Activated CD4-positive, alpha-beta memory T cell treated with anti-CD3 and anti-CD28 coated beads for 36 hours (primary cell): Measurements from ENCODE around the gene VDAC1. TPM values are rescaled to one million over a fixed set of nuclear protein-coding genes. Genes with fewer than 3 reads are reported as not detected.
A peak's percentile ranks its signal among the peaks of the same experiment; 100 is the strongest.
"Not testable (repeated sequence)": the region's sequence is repeated elsewhere in the genome, so short reads cannot be mapped to it uniquely, and the experiment has no call there.

Experiments
- CTCF ChIA-PET: fragments of 350-600 bp; sonication (Branson Sonifier 250); formaldehyde crosslinking; loops from one replicate; lab custom pipeline; 2021; ENCODE audit warnings: antibody characterized with exemption, inconsistent platforms; lab: Charles Lee
- POLR2A ChIA-PET: fragments of 350-600 bp; sonication (Branson Sonifier 250); formaldehyde crosslinking; loops from one replicate; lab custom pipeline; 2021; ENCODE audit warnings: antibody characterized with exemption; lab: Charles Lee
- DNase-seq: peaks from one replicate; pipeline ENCODE4 v3.0.0-alpha.2; 2020
- H3K27ac Mint-ChIP-seq: one replicate; pipeline ENCODE4 v1.8.0; 2021; ENCODE audit warnings: mixed read lengths
- H3K27me3 Mint-ChIP-seq: one replicate; pipeline ENCODE4 v1.8.0; 2021; ENCODE audit warnings: mixed read lengths
- H3K36me3 Mint-ChIP-seq: one replicate; pipeline ENCODE4 v1.8.0; 2021; ENCODE audit warnings: mixed read lengths
- H3K4me1 Mint-ChIP-seq: one replicate; pipeline ENCODE4 v1.8.0; 2021; ENCODE audit warnings: low read depth, mixed read lengths
- H3K4me3 Mint-ChIP-seq: one replicate; pipeline ENCODE4 v1.8.0; 2021; ENCODE audit warnings: mild to moderate bottlenecking, mixed read lengths
- H3K9me3 Mint-ChIP-seq: one replicate; pipeline ENCODE4 v1.8.0; 2021; ENCODE audit warnings: mixed read lengths
- intact Hi-C: fragments of 100-400 bp; cut with micrococcal nuclease; formaldehyde crosslinking; loops from one replicate; pipeline ENCODE4 v1.15.1; 2023
- total RNA-seq, 2 experiments: library from RNA; stranded (reverse); gene quantifications; one replicate each; pipeline ENCODE4 v1.2.3, GENCODE V29; 2021

VDAC1 gene
- total RNA-seq, 2 experiments from 2014 or later = 407 to 416 TPM

GRCh38 chr5:134041570-134042411 lies 37.0 kb upstream of the VDAC1 start:
- Mint-ChIP-seq H3K9me3 (no peaks in the 10 kb centered on the region), H3K36me3 (no peaks in the 10 kb centered on the region), H3K27me3 (no peaks in the 10 kb centered on the region), H3K27ac (no peak overlapping the region), H3K4me1 (peaks cover 39% of the 10 kb centered on the region), H3K4me3 (no peak overlapping the region)
- no peak for DNase-seq
- ChIA-PET POLR2A (interaction anchor here (0.6 to 1.3 kb wide), 3 partner anchors 8 to 58 kb away, joined by 3 to 4 read pairs (median 3); no protein-coding TSS in a partner anchor), CTCF (interaction anchor here (1.1 to 17.9 kb wide), 8 partner anchors 13 to 185 kb away, joined by 3 to 981 read pairs (median 47); partner anchors contain the start of gene PPP2CA)
- intact Hi-C loops = no loop called here

- POLR2A ChIA-PET = no interaction called here
- no peak for DNase-seq
- H3K36me3 Mint-ChIP-seq = no peaks in the 10 kb centered on the region
- peaks cover 27% of the 10 kb centered on the region for H3K4me1 Mint-ChIP-seq
- CTCF ChIA-PET = interaction anchor here (0.7 to 17.9 kb wide), 4 partner anchors 9 to 103 kb away, joined by 3 to 981 read pairs (median 3); no protein-coding TSS in a partner anchor
- H3K27me3 Mint-ChIP-seq = no peaks in the 10 kb centered on the region
- no peak overlapping the region for H3K4me3 Mint-ChIP-seq
- H3K27ac Mint-ChIP-seq = no peak overlapping the region
- intact Hi-C loops = loop anchor here (2.0 to 5.0 kb wide), 4 partner anchors 33 to 249 kb away; partner anchors contain the start of gene VDAC1
- no peaks in the 10 kb centered on the region for H3K9me3 Mint-ChIP-seq
Measured at GRCh38 chr5:134038138-134038537, 33.4 kb upstream of the VDAC1 start.

DNA sequence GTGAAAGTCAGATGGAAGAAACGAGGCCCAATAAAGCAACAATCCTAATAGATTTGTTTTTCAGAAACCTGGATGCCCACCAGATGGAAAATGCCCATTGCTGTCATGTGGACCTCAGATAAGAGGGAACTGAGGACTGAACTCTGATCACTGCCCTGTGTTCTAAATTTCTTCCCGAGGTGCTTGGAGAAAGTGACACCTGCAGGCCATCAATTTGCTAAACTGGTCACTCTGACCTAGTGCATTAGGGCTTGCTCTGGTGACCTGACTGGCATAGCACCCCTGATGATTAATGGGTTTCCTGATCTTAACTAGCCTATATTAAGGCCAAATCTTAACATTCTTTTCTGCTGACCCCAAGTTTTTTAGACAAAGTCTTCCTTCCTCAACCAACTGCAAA lies 32.4 kb upstream of the VDAC1 start:
- H3K4me1 Mint-ChIP-seq = peaks cover 24% of the 10 kb centered on the region
- ChIA-PET CTCF (interaction anchor here (1.1 to 17.9 kb wide), 4 partner anchors 11 to 104 kb away, joined by 3 to 981 read pairs (median 3); no protein-coding TSS in a partner anchor), POLR2A (no interaction called here)
- no peaks in the 10 kb centered on the region for H3K36me3 Mint-ChIP-seq
- no peak for DNase-seq
- intact Hi-C loops = loop anchor here (5.0 kb wide), 1 partner anchor 250 kb away; no protein-coding TSS in a partner anchor
- H3K27me3 Mint-ChIP-seq = no peaks in the 10 kb centered on the region
- no peaks in the 10 kb centered on the region for H3K9me3 Mint-ChIP-seq
- H3K27ac Mint-ChIP-seq = no peak overlapping the region
- no peak overlapping the region for H3K4me3 Mint-ChIP-seq

- DNase-seq = no peak
- Mint-ChIP-seq H3K4me3 (no peak overlapping the region), H3K4me1 (peaks cover 3% of the 10 kb centered on the region), H3K9me3 (no peaks in the 10 kb centered on the region), H3K27ac (no peak overlapping the region), H3K27me3 (no peaks in the 10 kb centered on the region), H3K36me3 (no peaks in the 10 kb centered on the region)
- ChIA-PET CTCF (interaction anchor here (17.9 kb wide), 1 partner anchor 106 kb away, joined by 981 read pairs; no protein-coding TSS in a partner anchor), POLR2A (interaction anchor here (0.6 to 1.1 kb wide), 4 partner anchors 8 to 95 kb away, joined by 3 read pairs; partner anchors contain the start of gene VDAC1)
- intact Hi-C loops = no loop called here
Measured at GRCh38 chr5:134034326-134034725, 29.6 kb upstream of the VDAC1 start.

DNA sequence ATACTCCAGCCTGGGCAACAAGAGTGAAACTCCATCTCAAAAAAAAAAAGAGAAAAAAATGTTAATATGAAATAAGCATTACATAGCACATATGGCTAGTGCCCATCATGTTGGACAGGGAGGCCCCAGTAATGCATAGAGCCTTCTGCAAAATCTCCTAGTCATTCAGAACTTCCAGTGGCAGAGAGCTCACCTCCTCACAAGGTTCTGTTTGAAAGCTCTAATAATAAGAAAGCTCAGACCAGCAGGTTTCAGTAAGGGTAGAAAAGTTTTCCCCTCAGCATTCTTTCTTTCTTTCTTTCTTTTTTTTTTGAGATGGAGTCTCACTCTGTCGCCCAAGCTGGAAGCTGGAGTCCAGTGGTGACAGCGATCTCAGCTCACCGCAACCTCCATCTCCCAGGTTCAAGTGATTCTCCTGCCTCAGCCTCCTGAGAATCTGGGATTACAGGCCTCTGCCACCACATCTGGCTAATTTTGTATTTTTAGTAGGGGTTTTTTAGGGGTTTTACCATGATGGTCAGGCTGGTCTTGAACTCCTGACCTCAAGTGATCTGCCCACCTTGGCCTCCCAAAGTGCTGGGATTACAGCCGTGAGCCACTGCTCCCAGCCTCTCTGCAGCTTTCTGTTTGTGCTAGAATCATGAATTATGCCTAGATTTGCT lies 25.7 kb upstream of the VDAC1 start:
- DNase-seq, intact Hi-C loops, H3K4me1 Mint-ChIP-seq, H3K4me3 Mint-ChIP-seq, H3K36me3 Mint-ChIP-seq, H3K27me3 Mint-ChIP-seq, H3K27ac Mint-ChIP-seq, POLR2A ChIA-PET, H3K9me3 Mint-ChIP-seq: not testable (repeated sequence)
- CTCF ChIA-PET = interaction anchor here (8.7 to 17.9 kb wide), 2 partner anchors 10 to 110 kb away, joined by 60 to 981 read pairs; no protein-coding TSS in a partner anchor

GRCh38 chr5:134029156-134029555 lies 24.4 kb upstream of the VDAC1 start:
- POLR2A ChIA-PET = no interaction called here
- Mint-ChIP-seq H3K4me1 (no peaks in the 10 kb centered on the region), H3K27ac (no peak overlapping the region), H3K9me3 (no peaks in the 10 kb centered on the region), H3K27me3 (no peaks in the 10 kb centered on the region), H3K36me3 (no peaks in the 10 kb centered on the region), H3K4me3 (no peak overlapping the region)
- DNase-seq = no peak
- intact Hi-C loops = no loop called here
- CTCF ChIA-PET = interaction anchor here (8.7 kb wide), 1 partner anchor 11 kb away, joined by 60 read pairs; no protein-coding TSS in a partner anchor

DNA sequence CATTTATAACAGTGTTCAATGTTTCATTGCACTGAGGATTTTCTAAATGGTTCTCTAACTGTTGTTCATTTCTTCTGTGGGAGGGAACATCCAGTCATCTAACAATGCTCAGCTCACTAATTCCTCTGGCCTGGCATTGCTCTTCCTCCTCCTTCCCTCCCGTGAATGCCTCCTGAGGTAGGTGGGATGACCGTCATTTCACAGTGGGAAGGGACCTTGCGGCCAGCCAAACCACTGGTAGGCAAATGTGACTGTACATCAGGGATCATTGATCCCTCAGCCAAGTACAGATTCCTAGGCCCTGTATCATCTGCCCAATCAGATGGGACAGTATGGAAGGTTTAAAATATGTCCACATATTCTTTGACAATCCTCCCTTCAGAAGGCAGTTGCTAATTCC lies 23.7 kb upstream of the VDAC1 start:
- Mint-ChIP-seq H3K4me3 (no peak overlapping the region), H3K27me3 (no peaks in the 10 kb centered on the region), H3K36me3 (no peaks in the 10 kb centered on the region), H3K4me1 (no peaks in the 10 kb centered on the region), H3K27ac (no peak overlapping the region), H3K9me3 (no peaks in the 10 kb centered on the region)
- DNase-seq = no peak
- intact Hi-C loops = no loop called here
- POLR2A ChIA-PET = no interaction called here
- CTCF ChIA-PET = interaction anchor here (8.7 kb wide), 1 partner anchor 12 kb away, joined by 60 read pairs; no protein-coding TSS in a partner anchor

DNA sequence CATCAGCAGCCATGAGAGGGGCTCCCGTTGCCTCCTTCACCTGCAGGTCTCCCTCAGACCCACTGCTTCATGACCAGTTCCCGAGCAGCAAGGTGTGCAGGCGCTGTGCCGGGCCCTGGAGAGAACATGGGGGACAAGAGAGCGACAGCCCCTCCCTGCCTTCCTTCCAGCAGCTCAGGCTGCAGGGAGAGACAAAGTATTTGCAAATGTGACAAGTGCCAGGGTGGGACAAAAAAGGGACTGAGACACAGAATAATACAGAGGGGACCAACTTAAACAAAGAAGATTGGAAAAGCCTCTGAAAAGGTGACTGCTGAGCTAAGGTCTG lies 22.5 kb upstream of the VDAC1 start:
- no peaks in the 10 kb centered on the region for H3K27me3 Mint-ChIP-seq
- H3K9me3 Mint-ChIP-seq = no peaks in the 10 kb centered on the region
- no peak for DNase-seq
- H3K4me1 Mint-ChIP-seq = no peaks in the 10 kb centered on the region
- H3K4me3 Mint-ChIP-seq = no peak overlapping the region
- ChIA-PET POLR2A (no interaction called here), CTCF (interaction anchor here (0.5 to 8.7 kb wide), 10 partner anchors 13 to 187 kb away, joined by 3 to 60 read pairs (median 4); no protein-coding TSS in a partner anchor)
- intact Hi-C loops = no loop called here
- no peak overlapping the region for H3K27ac Mint-ChIP-seq
- no peaks in the 10 kb centered on the region for H3K36me3 Mint-ChIP-seq

DNA sequence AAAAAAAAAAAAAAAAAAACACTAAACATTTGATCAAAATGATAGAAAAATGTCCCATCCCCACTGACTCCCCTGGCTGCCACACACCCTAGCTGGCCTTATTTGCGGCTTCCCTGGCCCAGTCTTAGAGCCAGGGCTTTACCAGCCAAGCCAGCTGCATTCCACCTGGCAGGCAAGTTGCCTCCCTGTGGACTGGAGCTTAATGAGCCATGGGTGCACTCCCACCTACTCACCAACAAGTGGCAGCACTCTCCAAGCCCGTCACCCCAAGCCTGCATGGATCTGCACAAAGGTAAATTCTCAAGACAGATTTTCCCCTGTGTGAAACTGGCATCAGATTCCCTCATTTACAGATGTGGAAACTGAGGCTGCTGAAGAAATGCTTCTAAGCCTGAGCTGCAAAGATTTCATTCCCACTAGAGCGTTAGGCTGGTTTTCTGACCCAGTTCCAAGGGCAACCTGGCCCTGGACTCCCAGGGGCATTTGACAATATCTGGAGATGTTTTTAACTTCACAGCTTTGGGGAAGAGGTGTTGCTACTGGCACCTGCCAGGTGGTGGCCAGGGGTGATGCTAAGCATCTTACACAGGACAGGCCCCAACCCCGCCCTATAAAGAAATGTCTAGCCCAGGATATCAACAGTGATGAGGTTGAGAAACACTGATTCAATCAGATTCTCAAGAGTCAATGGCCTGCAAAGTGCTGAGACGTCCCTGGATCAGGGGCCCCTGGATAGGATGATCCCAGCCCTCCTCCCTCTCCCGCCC lies 21.9 kb upstream of the VDAC1 start:
- ChIA-PET POLR2A (interaction anchor here (0.9 kb wide), 1 partner anchor 150 kb away, joined by 3 read pairs; no protein-coding TSS in a partner anchor), CTCF (interaction anchor here (0.6 to 8.7 kb wide), 19 partner anchors 10 to 133 kb away, joined by 3 to 60 read pairs (median 3); partner anchors contain the start of gene VDAC1)
- intact Hi-C loops = no loop called here
- no peak overlapping the region for H3K27ac Mint-ChIP-seq
- H3K36me3 Mint-ChIP-seq = no peaks in the 10 kb centered on the region
- H3K9me3 Mint-ChIP-seq = no peaks in the 10 kb centered on the region
- no peak overlapping the region for H3K4me3 Mint-ChIP-seq
- no peaks in the 10 kb centered on the region for H3K4me1 Mint-ChIP-seq
- no peaks in the 10 kb centered on the region for H3K27me3 Mint-ChIP-seq
- DNase-seq = peak; percentile 64

GRCh38 chr5:134025786-134026185 lies 21.0 kb upstream of the VDAC1 start:
- no peaks in the 10 kb centered on the region for H3K4me1 Mint-ChIP-seq
- H3K27ac Mint-ChIP-seq = no peak overlapping the region
- H3K9me3 Mint-ChIP-seq = no peaks in the 10 kb centered on the region
- no peaks in the 10 kb centered on the region for H3K27me3 Mint-ChIP-seq
- CTCF ChIA-PET = interaction anchor here (0.6 to 8.7 kb wide), 10 partner anchors 12 to 134 kb away, joined by 3 to 60 read pairs (median 4); no protein-coding TSS in a partner anchor
- POLR2A ChIA-PET = interaction anchor here (0.9 kb wide), 1 partner anchor 150 kb away, joined by 3 read pairs; no protein-coding TSS in a partner anchor
- H3K36me3 Mint-ChIP-seq = no peaks in the 10 kb centered on the region
- intact Hi-C loops = no loop called here
- DNase-seq = no peak
- no peak overlapping the region for H3K4me3 Mint-ChIP-seq

DNA sequence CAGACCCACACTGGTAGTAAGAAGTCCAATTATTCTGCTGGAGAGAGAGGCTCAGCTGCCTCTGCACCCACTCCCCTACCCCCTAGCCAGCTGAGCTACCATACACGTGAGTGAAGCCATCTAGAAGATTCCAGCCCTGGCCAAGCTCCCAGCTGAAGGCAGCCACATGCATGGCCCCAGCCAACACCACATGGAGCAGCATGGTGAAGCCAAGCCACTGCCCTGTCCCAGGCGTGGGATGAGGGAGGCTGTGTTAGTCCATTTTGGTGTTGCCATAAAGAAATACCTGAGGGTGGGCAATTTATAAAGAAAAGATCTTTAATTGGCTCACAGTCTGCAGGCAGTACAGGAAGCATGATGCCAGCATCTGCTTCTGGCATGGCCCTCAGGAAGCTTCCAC lies 20.0 kb upstream of the VDAC1 start:
- Mint-ChIP-seq H3K4me1 (no peaks in the 10 kb centered on the region), H3K27ac (no peak overlapping the region), H3K36me3 (no peaks in the 10 kb centered on the region), H3K27me3 (no peaks in the 10 kb centered on the region), H3K4me3 (no peak overlapping the region), H3K9me3 (no peaks in the 10 kb centered on the region)
- DNase-seq = no peak
- POLR2A ChIA-PET = no interaction called here
- intact Hi-C loops = no loop called here
- CTCF ChIA-PET = interaction anchor here (0.6 to 8.7 kb wide), 3 partner anchors 13 to 37 kb away, joined by 3 to 60 read pairs (median 4); no protein-coding TSS in a partner anchor
